ENCODE data around the gene CD300LF.

Gene CD300LF

DNA sequence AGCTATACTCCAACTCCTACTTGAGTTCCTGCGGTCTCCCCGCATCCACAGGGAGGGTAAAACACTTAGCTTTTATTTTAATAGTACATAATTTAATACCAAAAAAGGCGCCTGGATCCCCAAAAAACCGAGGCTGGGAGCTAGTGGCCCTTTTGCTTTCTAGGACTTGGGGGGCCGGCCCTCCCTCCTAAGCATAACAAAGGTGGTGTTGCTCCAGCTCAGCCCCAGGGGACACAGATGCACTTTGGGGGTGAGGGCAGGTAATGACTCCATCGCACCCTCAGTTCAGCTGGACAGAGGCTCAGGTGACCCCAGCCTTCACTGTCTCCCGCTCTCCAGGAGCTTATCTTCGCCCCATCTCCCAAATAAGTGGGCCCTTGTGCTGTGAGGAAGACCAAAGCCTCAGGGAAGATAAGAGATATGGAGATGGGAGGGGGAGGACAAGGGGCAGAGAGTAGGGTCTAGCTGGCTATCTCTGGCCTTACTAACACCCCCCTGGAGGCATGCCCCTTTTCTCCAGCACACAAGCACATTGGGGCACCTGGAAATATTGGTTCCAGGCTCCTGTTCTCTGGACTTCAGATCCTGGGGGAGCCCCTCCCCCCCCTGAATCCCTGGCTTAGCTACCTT is 32.9 kb upstream of the CD300LF start:
- DNase-seq, result no peak

DNA sequence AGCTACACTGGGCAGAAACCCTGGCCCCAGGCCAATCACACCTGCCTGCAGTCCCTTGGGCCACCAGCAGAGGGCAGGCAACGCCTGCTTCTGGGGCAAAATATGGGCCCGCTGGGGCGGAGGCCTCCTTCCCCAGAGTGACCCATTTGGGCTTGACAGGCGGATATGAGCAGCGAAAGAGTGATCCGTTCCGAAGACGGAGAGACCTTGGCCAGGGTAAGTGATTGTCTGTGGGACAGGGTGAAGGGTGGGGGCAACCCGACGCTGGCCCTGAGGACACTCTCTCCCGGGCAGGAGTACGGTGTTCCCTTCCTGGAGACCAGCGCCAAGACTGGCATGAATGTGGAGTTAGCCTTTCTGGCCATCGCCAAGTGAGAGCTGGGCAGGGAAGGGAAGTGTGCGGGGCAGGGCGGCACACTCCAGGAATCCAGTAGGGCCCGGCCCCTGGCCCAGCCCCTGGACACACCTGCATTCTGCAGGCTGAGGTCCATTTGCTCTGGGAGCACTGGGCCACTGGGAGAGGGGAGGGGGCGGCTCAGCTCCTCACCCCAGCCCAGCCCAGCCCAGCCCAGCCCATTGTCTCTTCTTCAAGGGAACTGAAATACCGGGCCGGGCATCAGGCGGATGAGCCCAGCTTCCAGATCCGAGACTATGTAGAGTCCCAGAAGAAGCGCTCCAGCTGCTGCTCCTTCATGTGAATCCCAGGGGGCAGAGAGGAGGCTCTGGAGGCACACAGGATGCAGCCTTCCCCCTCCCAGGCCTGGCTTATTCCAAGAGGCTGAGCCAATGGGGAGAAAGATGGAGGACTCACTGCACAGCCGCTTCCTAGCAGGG is 32.2 kb upstream of the CD300LF start:
- DNase-seq, result peak; percentile 60 to 89 (median 74)

DNA sequence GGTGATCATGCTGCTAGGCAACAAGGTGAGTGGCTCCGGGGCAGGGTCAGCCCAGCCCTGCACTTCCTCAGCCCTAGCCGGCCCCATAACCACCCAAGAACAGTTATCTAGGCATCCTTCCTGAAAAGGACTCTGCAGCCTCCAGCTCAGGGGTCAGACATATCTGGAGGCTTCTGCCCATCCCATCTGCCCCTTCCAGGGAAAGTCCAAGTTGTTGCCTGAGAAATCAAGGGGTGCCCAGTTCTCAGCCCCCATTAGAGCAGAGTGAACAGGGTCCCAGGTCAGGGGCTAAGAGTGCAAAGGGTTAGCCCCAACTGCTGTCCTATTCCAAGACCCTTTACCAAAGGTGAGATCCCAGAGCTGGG is 31.6 kb upstream of the CD300LF start:
- DNase-seq, result no peak

DNA sequence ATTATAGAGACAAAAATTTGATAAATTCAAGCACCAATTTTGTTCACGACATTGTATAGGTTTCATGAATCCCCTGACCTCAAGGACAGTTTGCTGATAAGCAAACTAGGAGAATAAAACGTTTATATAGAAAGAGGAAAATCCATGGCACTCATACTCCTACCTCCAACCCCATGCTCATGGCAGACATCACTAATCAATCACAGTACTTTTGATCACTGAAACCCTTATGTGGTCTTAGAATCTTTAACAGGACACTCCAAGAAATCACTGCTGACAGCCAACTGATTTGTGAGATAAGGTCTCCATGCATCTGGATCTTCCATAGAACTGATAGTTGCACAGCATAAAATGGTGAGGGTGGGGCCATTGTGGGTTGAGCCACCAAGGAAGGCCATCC is 31.0 kb upstream of the CD300LF start:
- DNase-seq, result no peak

DNA sequence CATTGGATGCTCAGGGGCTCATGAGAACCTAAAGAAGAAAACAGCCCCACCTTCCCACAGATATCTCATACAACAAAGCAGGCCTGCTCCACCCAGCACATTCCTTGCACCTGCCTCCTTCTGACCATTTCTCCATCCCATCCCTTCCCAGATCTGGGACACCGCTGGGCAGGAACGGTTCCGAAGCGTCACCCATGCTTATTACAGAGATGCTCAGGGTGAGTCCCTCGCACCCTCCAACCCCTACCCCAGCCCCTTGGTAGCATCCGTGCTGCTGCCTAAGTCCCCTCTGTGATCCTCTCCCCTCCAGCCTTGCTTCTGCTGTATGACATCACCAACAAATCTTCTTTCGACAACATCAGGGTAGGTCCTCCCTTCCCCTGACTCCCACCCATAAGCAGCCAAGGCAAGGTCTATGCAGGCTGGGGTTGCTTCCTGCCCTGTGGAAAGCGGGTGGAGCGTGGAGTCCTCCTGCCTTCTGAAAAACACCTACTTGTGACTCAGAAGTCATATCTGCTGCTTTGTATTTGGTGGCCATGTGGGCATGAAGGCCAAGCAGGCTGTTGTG is 30.3 kb upstream of the CD300LF start:
- DNase-seq, result no peak

DNA sequence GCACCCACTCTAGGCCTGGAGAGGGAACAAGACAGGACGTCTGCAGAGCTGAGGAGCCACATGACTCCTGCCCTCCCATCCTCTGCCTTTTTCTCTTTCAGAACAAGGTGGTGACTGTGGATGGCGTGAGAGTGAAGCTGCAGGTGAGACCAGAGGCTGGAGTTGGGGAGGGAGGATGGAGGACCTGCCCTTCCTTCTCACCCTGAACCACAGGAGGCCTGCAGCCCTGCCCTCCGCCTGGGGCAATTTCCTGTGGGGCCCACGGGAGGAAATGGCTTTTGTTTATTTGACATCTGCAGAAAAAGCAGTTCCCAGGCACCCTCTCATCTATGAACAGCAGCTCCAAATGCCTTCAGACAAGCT is 29.4 kb upstream of the CD300LF start:
- no peak for DNase-seq

DNA sequence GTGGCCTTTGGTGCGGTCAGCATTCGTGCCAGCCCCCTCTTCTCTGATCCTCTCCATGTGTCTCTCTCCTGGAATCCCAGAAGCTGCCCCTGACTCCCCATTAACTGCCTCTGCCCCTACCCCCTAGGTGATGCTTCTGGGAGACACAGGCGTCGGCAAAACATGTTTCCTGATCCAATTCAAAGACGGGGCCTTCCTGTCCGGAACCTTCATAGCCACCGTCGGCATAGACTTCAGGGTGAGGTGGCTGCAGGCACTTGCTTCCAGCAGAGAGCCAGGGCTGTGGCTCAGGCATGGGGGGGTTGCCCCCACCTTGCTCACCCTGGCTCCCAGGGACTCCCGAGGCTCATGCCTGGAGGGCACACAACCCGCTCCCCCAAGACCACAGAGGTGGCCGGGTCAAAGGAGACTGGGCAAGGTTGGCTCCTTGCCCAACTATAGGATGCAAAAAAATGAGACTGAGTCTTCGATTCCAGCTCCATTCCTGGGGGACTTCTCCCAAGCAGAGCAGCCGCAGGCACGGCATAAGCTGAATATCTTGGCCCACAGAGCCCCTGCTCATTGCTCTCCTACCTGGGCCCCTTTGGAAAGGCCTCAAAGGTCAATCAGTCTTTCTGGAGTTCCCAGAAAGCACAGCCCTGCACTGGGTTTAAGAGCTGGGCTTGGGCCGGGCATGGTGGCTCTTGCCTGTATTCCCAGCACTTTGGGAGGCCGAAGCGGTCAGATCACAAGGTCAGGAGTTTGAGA is 28.1 kb upstream of the CD300LF start:
- DNase-seq, result no peak

DNA sequence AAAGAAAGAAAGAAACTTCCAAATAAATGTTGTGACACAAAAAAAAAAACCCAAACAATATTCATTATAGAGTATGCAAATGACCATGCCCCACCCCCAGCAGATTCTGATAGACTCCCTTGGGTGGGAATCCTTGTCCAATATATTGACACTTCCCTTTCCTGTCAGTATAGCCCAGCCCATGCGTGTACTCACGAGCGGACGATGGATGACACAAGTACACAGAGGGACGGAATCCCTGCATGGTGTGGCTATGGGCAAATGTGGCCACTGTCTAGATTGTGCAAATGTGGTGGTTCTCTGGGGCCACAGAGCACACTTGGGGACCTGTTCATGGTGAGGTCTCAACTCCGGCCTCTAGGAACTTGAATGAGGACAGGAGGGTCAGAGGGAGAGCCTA is 27.4 kb upstream of the CD300LF start:
- no peak for DNase-seq

DNA sequence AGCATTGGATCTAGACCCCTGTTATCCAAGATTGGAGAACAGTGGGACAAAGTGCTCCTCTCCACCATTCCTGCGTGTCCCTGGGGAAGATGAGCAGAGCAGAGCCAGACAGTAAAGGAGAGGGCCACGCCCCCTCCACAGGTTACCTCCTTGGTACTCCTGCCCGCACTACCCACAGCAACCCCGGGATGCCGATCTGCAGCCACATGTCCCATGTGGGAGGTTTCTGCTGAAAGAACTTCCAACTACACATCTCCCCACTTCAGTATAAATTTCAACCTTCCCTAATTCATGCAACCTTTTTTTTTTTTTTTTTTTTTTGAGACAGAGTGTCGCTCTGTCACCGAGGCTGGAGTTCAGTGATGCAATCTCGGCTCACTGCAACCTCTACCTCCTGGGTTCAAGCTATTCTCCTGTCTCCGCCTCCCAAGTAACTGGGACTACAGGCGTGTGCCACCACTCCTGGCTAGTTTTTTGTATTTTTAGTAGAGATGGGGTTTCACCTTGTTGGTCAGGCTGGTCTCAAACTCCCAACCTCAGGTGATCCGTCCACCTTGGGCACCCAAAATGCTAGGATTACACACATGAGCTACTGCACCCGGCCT is 26.6 kb upstream of the CD300LF start:
- no peak for DNase-seq

DNA sequence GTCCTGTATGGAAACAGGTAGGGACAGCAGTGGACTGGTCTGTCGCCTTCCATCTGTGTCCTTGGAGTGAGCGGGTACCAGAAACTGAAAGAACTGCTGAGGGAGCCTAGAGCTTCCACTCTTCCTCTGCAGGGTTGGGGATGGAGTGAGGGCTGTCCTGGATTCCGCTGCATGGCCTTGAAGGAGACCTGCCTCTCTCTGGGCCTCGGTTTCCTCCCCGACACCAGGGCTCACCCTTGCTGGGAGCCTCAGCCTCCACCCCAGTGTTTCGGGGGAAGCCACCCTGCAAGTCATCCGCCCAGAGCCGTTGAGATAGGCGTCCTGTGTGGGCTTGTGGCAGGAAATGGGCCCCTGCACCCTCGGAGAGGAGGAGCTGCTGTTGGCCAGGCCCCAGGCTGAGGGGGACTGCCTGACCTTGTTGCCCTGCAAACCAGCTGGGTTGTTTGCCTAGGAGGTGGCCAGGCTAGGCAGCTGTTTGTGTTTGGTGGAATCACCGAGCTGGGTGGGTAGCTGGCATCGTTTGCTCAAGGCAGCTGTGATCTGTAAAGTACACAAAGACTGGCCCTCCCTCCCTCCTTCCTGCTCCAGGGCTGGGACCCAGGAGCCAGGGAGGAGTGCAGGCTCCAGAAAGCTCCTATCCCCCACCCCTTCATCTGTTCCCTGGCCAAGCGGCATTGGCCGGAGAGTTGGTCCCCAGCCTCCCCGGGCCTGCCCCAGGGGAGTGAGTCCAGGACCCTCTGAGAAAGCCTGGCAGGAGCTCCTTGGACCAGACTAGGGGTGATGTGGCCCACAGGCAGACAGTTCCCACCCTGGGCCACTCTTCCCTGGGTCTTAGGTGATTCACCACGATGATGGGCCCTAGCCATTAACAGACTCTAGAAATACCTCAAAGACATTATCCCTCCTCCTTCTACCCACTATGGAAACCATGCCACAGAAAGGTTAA is 25.6 kb upstream of the CD300LF start:
- peak; percentile 36 to 71 (median 56) for DNase-seq

DNA sequence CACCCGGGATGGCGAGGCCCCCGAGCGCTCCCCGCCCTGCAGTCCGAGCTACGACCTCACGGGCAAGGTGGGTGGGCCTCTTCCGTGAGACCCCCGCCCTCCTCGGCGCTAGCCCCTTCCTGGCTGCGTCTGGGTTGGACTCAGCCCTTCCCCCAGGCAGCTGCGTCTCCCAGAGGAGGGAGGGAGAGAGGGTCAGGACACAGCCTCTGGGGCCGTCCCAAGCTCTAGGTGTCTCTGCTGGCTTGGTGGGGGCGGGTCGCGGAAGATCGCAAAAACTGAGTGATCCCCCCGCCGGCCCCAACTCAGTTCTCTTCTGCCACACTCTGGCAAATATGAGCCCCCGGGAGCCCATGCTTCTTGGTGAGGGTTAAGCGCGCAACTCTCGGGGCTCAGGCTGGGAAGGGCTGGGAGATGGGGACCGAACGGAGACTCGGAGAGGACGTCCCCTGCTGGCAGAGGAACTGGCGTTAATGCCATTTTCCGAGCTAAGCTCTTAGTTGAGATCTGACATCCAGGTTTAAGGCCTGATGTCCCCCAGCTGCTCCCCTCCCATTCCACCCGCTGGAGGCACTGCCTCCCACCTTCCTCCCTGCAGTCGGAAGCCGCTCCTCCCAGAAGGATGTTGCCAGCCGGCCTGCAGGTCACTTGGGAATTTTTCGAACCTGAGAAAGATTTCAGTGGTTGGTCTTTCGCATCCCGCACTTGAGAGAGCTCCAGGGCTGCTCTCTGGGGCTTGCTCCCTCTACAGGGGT is 24.8 kb upstream of the CD300LF start:
- DNase-seq, result no peak

DNA sequence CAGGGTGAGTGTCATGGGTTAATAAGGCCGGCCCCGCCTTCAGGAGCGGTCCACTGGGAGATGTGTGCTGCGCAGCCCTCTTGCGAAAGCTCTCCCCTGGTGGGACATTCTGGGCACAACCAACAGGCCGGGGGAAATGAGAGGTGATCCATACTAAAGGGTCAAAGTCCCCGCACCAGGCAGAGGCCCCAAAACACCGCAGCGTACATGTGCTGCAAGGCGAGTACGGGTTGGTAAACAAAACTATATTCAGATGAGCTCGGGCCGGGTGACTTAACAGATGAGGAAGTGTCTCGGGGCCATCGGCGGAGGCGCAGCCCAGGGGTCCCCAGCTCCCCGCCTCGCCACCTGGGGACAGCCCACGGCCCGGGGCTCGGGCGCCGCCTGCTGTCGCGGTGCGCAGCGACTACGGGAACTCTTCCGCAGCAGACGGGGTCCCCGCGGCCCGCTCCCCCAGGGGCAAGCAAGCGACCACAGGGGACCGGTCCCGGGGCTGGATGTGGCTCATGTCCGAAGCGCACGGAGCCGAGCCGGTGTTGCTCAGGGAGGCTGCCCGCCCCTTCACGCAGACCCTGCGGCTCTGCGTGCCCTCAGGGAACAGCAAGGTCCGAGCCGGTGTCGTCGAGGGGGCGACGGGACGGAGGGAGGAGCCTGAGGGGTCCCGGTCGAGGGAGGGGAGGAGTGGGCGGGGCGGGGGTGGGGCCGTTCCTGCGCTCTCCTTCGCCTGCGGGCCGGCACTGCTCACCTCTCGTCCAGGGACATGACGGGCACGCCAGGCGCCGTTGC is 24.0 kb upstream of the CD300LF start, which contains the start of gene RAB37:
Gene RAB37, plus strand, starts transcription at position 744 of the 786 bp plus-strand sequence. Its CDS starts 17 bp downstream, at position 761.
- peak in 1 of 4 experiments; percentile 45 for DNase-seq

DNA sequence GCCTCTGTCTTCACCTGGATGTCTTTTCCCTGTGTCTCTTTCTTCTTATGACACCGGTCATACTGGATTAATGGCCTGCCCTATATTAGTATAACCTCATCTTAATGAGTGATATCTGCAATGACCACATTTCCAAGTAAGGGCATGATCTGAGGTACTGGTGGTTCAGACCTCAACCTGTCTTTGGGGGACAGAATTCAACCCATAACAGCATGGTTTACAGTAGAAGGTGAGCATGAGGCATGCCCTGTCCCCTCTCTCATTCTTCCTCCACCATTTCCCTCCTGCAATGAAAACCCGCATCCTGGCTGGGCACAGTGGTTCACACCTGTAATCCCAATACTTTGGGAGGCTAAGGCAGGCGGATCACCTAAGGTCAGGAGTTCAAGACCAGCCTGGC is 21.5 kb upstream of the CD300LF start:
- DNase-seq, result no peak

DNA sequence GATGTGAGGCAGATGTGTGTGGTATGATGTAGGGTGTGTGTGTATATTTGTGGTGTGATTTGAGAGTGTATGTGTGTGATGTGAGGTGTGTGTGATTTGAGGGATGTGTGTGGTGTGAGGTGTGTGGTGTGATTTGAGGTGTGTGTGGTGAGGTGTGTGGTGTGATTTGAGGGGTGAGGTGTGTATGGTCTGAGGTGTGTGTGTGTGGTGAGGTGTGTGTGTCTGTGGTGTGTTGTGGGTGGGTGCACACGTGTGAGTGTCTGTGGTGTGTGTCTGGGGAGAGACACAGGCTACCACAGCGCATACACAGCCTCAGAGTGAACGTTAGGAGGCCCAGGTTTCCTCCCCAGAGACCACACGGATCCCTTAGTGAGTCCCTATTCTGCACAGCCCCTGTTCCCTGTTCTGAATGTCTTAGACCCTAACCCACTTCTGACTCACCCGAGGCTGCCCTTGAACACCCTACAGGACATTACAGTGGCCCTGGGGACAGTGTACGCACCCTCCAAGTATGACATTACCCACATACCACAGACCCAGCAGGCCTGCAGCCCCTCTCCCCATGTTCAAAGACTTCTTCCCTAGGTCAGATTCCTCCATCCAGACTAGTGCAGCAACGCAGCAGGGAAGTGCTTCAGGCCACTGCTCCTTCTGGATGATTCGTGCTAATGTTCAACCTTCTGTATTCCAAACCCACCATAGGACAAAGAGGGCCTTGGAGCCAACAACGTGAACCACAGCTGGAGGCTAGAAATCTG is 20.8 kb upstream of the CD300LF start:
- no peak for DNase-seq

DNA sequence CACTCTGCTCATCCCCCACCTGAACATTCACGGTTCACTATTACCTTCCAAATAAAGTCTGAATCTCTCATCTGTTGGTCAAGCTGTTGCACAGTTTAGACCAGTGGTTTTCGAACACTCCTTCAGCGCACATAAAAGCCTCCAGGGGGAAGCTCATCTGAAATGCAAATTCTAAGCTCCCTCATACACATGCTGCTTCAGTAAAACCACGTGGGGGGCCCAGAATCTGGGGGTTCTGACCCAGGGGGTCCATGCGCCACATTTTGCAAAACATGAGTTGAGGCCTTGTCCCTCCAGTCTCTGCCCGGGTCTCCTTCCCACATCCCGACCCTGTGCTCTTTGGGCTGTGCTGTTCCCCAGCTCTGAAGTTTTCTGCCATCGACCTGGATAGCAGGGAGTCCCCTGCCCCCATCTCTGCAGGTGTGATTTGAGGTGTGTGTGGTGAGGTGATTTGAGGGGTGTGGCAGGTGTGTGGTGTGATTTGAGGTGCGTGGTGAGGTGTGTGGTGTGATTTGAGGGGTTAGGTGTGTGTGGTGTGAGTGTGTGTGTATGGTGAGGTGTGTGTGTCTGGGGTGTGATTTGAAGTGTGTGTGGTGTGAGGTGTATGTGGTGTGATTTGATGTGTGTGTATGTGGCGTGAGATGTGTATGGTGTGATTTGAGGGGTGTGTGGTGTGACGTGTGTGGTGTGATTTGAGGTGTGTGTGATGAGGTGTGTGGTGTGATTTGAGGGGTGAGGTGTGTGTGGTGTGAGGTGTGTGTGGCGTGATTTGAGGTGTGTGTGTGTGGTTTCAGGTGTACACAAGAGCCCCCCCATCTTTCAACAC is 19.5 kb upstream of the CD300LF start:
- DNase-seq, result no peak

DNA sequence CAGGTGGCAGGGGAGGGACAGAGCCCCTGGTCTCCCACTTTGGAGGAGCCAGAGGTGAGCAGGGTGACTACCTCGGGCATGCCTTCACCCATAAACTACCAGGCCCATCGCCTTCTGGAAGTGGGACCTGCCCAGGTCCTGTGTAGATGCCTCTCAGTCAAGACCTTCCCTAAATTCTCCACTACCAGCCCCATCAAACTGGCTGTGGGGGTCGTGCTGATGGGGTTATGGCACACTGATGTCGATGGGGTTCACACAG is 18.6 kb upstream of the CD300LF start:
- no peak for DNase-seq

DNA sequence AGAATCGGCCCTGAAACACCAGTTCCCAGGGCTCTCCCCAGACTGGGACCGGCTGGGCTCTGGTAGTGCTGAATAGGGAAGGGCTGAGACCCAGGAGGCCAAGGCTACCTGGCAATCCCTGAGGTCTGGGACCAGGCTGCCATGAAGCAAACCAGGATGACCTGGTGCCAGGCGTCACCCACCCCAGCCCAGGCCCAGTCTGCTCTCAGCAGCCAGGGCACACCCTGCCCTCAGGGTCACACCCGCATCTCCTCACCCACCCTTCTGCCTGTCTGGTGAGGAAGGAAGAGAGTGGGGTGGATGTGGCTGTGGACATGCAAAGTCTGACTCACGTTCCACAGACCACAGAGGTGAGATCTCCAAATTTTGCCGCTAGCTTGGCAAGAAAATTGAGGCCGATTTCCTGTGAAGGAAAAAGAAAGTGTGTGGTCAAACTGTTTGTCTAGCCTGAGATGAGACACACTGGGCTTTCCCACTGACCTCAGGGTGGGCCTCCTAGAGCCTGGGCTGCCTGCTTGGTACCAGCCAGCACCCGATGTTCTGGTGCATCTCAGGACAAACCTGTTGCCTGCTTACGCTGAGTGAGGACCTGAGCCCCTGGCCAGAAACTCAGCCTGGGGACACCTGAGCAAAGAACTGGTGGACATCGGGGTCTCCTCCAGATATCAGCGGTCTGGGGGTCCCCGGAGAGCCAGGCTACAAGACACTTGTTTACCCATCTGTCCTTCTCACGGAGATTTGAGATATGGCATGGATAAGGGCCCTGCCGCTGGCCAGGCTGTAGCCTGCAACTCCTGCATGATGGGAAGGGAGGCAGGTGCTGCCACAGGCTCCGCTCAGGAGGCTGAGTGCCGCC is 18.0 kb upstream of the CD300LF start:
- DNase-seq, result peak in 1 of 4 experiments; percentile 11

DNA sequence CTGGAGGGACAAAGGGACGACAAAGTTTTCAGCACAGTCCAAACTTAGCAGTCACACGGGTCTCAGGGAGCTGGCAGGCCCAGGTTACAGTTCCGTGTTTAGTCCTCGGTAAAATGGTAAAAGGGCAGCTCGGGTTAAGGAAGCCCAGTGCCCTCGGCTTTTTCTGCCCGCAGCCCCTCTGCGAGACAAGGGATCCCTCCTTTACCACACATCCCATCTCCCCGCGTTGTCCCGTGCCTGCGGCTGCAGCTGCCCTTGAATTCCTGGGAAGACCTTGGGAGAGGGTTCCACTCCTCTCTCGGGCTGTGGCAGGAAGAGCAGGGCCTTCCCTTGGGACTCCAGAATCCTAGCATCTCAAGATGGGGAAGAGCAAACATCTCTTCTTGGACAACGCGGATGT is 17.1 kb upstream of the CD300LF start:
- no peak for DNase-seq

Measured in activated CD4-positive, CD25-positive, alpha-beta regulatory T cell (primary cell).